ENCODE measurements around the gene LCN15. TPM values are rescaled to one million over a fixed set of nuclear protein-coding genes. Genes with fewer than 3 reads are reported as not detected.
"Not testable (repeated sequence)": the region's sequence is repeated elsewhere in the genome, so short reads cannot be mapped to it uniquely, and the experiment has no call there.

LCN15 gene
- total RNA-seq = not detected in 2 replicates

- intact Hi-C loops (cut with micrococcal nuclease) = no loop called here
Measured at GRCh38 chr9:136764301-136764891, at the start of gene LCN15. Gene LCN15 (minus strand): TSS chr9:136764518. CDS start chr9:136764488, 30 bp downstream.

- intact Hi-C loops (cut with micrococcal nuclease) = loop anchor here (2.0 to 10.0 kb wide), 4 partner anchors 34 to 416 kb away; partner anchors contain the start of genes AJM1, CYSRT1, NOTCH1 and RNF208
Measured at GRCh38 chr9:136808806-136809158, 44.5 kb upstream of the LCN15 start.

- intact Hi-C loops (cut with micrococcal nuclease) = loop anchor here (2.0 to 10.0 kb wide), 4 partner anchors 35 to 417 kb away; partner anchors contain the start of genes AJM1, CYSRT1, NOTCH1 and RNF208
Measured at GRCh38 chr9:136808075-136808805, 43.9 kb upstream of the LCN15 start.

- intact Hi-C loops (cut with micrococcal nuclease) = loop anchor here (2.0 to 10.0 kb wide), 4 partner anchors 35 to 417 kb away; partner anchors contain the start of genes AJM1, CYSRT1, NOTCH1 and RNF208
Measured at GRCh38 chr9:136807281-136808074, 43.2 kb upstream of the LCN15 start, which contains the start of gene RABL6. Gene RABL6 (plus strand): TSS chr9:136807948. CDS start chr9:136808197, 249 bp downstream.

GRCh38 chr9:136806631-136807201 is 42.4 kb upstream of the LCN15 start:
- intact Hi-C loops (cut with micrococcal nuclease) = loop anchor here (5.0 to 10.0 kb wide), 3 partner anchors 76 to 418 kb away; partner anchors contain the start of genes CYSRT1, NOTCH1, RNF208 and RNF224

- intact Hi-C loops (cut with micrococcal nuclease) = loop anchor here (5.0 to 10.0 kb wide), 3 partner anchors 76 to 419 kb away; partner anchors contain the start of genes CYSRT1, NOTCH1, RNF208 and RNF224
Measured at GRCh38 chr9:136806067-136806466, 41.7 kb upstream of the LCN15 start.

GRCh38 chr9:136805207-136805740 is 41.0 kb upstream of the LCN15 start:
- intact Hi-C loops (cut with micrococcal nuclease) = loop anchor here (5.0 to 10.0 kb wide), 3 partner anchors 77 to 420 kb away; partner anchors contain the start of genes CYSRT1, NOTCH1, RNF208 and RNF224

GRCh38 chr9:136804509-136805206 is 40.3 kb upstream of the LCN15 start:
- intact Hi-C loops (cut with micrococcal nuclease) = loop anchor here (5.0 to 10.0 kb wide), 3 partner anchors 78 to 420 kb away; partner anchors contain the start of genes CYSRT1, NOTCH1, RNF208 and RNF224

- intact Hi-C loops (cut with micrococcal nuclease) = loop anchor here (10.0 kb wide), 2 partner anchors 259 to 421 kb away; partner anchors contain the start of genes CYSRT1, NOTCH1, RNF208 and RNF224
Measured at GRCh38 chr9:136803551-136804508, 39.5 kb upstream of the LCN15 start.

GRCh38 chr9:136803009-136803550 is 38.8 kb upstream of the LCN15 start:
- intact Hi-C loops (cut with micrococcal nuclease) = loop anchor here (10.0 kb wide), 2 partner anchors 258 to 422 kb away; partner anchors contain the start of genes CYSRT1, NOTCH1, RNF208 and RNF224

GRCh38 chr9:136802321-136802720 is 38.0 kb upstream of the LCN15 start:
- intact Hi-C loops (cut with micrococcal nuclease) = loop anchor here (10.0 kb wide), 2 partner anchors 258 to 422 kb away; partner anchors contain the start of genes CYSRT1, NOTCH1, RNF208 and RNF224

GRCh38 chr9:136799854-136800657 is 35.7 kb upstream of the LCN15 start:
- intact Hi-C loops (cut with micrococcal nuclease) = loop anchor here (1.0 to 10.0 kb wide), 4 partner anchors 9 to 425 kb away; partner anchors contain the start of genes CYSRT1, NOTCH1, PHPT1 and RNF208

GRCh38 chr9:136799079-136799853 is 34.9 kb upstream of the LCN15 start:
- intact Hi-C loops (cut with micrococcal nuclease) = no loop called here

- intact Hi-C loops (cut with micrococcal nuclease) = no loop called here
Measured at GRCh38 chr9:136798708-136799078, 34.4 kb upstream of the LCN15 start.

- intact Hi-C loops (cut with micrococcal nuclease) = not testable (repeated sequence)
Measured at GRCh38 chr9:136796775-136797347, 32.5 kb upstream of the LCN15 start.

- intact Hi-C loops (cut with micrococcal nuclease) = no loop called here
Measured at GRCh38 chr9:136796238-136796774, 32.0 kb upstream of the LCN15 start, which contains the start of gene CCDC183. Gene CCDC183 (plus strand): TSS chr9:136796338. CDS start chr9:136796398, 60 bp downstream.

Measured in T-helper 2 cell treated with Interferon-gamma antibody and Interleukin-4, amounts not matched to agents 100 ng/mL and 5 ng/mL, for 36 hours (primary cell).